ENCODE data around the gene CAMTA1. TPM values are rescaled to one million over a fixed set of nuclear protein-coding genes. Genes with fewer than 3 reads are reported as not detected.

CAMTA1 gene
- total and polyA plus RNA-seq, 9 of the 15 experiments (the other 6 are each of a cell fraction or from before 2014, with no cell fraction given): 43.9 to 161 (median 65.9) TPM

- peaks cover 13% of the 10 kb centered on the region; the same call in 1 of the 2 replicates for H4K20me1 ChIP-seq (replicated peaks; ENCODE audit: control insufficient read depth, insufficient read depth, low read length)
- in situ Hi-C loops (cut with MboI): no loop called here
- peaks cover 6% of the 10 kb centered on the region for H3K9me1 ChIP-seq (ENCODE audit: control insufficient read depth, insufficient read depth, low read length)
- ChIA-PET POLR2A (interaction anchor here (2.8 kb wide), 1 partner anchor 11 kb away, joined by 10 read pairs; no protein-coding TSS in a partner anchor), CTCF (ENCODE audit: low intra/inter-chr PET ratio) (no interaction called here)
- no TSS peak for BruUV-seq (replicated peaks)
- no peak overlapping the region for H3K4me3 ChIP-seq
- DNase-seq (ENCODE audit: extremely low read depth in 1 of 4, low spot score in 3 of 4): no peak
- H3K9ac ChIP-seq (ENCODE audit: insufficient read depth in 1 of 2, low read depth in 2 of 2, low read length in 2 of 2): no peak overlapping the region
- no peaks in the 10 kb centered on the region for H3K9me3 ChIP-seq (replicated peaks; ENCODE audit: control insufficient read depth, insufficient read depth, low read depth, low read length)
- intact Hi-C loops (cut with micrococcal nuclease): no loop called here
- no peak for ATAC-seq
- FAIRE-seq: no peak
- peaks cover 23% of the 10 kb centered on the region for H3K79me2 ChIP-seq (ENCODE audit: control insufficient read depth, insufficient read depth, low read length)
- peaks cover 4 to 9% of the 10 kb centered on the region in 2 experiments; a peak in 3 of 5 replicates for H3K27me3 ChIP-seq (ENCODE audit: control insufficient read depth in 2 of 2, insufficient read depth in 2 of 2, low read length in 2 of 2)
- 53% methylated on average over 6 of the region's 6 CpGs for WGBS (ENCODE audit: insufficient coverage, low coverage, missing lambda C conversion rate)
- H3K27ac ChIP-seq (ENCODE audit: extremely low read depth, low read depth, low read length): no peak overlapping the region
- H2AFZ ChIP-seq (ENCODE audit: low read depth, low read length): no peak overlapping the region
- no peaks in the 10 kb centered on the region for H3K36me3 ChIP-seq (ENCODE audit: control insufficient read depth, insufficient read depth, low read length)
- H3K4me1 ChIP-seq (replicated peaks in 1 of 2; ENCODE audit: control insufficient read depth in 2 of 2, insufficient read depth in 2 of 2, low read length in 2 of 2): peaks cover 9 to 23% of the 10 kb centered on the region in 2 experiments; a peak in 4 of 5 replicates
- no peak overlapping the region for H3K4me2 ChIP-seq (ENCODE audit: insufficient read depth, low read length)
- TF ChIP-seq ATF3 (IDR thresholded peaks at IDR 0.05) (no peak), ATF3 (CRISPR knock-in tag; conservative IDR thresholded peaks at IDR 0.05) (no peak), ZNF274 (IDR thresholded peaks at IDR 0.05; ENCODE audit: borderline replicate concordance, low read depth, low read length) (no peak), ZSCAN32 (CRISPR knock-in tag; IDR thresholded peaks at IDR 0.05) (no peak), ARID4B (CRISPR knock-in tag; IDR thresholded peaks at IDR 0.05) (no peak), ZNF282 (CRISPR knock-in tag; IDR thresholded peaks at IDR 0.05) (no peak), NFXL1 (CRISPR knock-in tag; IDR thresholded peaks at IDR 0.05) (no peak), PKNOX1 (IDR thresholded peaks at IDR 0.05) (no peak), PREB (CRISPR knock-in tag; IDR thresholded peaks at IDR 0.05) (no peak), ARNT (IDR thresholded peaks at IDR 0.05) (no peak), TAF1 (IDR thresholded peaks at IDR 0.05; ENCODE audit: control insufficient read depth, extremely low read depth, insufficient read depth, low read length, severe bottlenecking) (no peak), SMARCA5 (IDR thresholded peaks at IDR 0.05) (no peak), ZNF124 (CRISPR knock-in tag; IDR thresholded peaks at IDR 0.05) (no peak), CREB3 (tag; conservative IDR thresholded peaks at IDR 0.05; ENCODE audit: low read depth) (no peak)
Observed at GRCh38 chr1:6782151-6782550, 3.1 kb upstream of the CAMTA1 start.
